Esophagus squamous epithelium (tissue), 4 donors: ENCODE results near the gene IGFBP5.

Experiments
- CTCF ChIP-seq, 6 experiments: fragments of 450-650 bp in 4 of 6; fragments of 200-600 bp in 2 of 6; sonication (generic) in 2 of 6; IDR thresholded peaks; one replicate each; pipeline ENCODE4 v1.5.1; 2016 to 2019; ENCODE audit warnings: antibody characterized with exemption in 6 of 6, mild to moderate bottlenecking in 4 of 6, moderate library complexity in 4 of 6
- POLR2A ChIP-seq, 4 donors: fragments of 450-650 bp; IDR thresholded peaks; one replicate each; pipeline ENCODE4 v1.6.1; 2017; ENCODE audit warnings: antibody characterized with exemption in 4 of 4, mild to moderate bottlenecking in 4 of 4, moderate library complexity in 3 of 4

- TF ChIP-seq CTCF (IDR thresholded peaks at IDR 0.05) = no peak
- no peak for TF ChIP-seq POLR2A (IDR thresholded peaks at IDR 0.05)
Observed at GRCh38 chr2:216633616-216634369, 61.6 kb downstream of the IGFBP5 start.
